ENCODE measurements around the gene ROPN1L. TPM values are rescaled to one million over a fixed set of nuclear protein-coding genes. Genes with fewer than 3 reads are reported as not detected.
A peak's percentile ranks its signal among the peaks of the same experiment; 100 is the strongest.

Gene ROPN1L
- total and polyA plus RNA-seq, 2 of the 13 experiments (the other 11 are each of a cell fraction or from before 2014, with no cell fraction given): not detected

GRCh38 chr5:10441083-10441991 lies at the start of gene ROPN1L (continued):
- no peak for TF ChIP-seq ZNF275 (CRISPR knock-in tag; IDR thresholded peaks at IDR 0.05; ENCODE audit: borderline replicate concordance)
- peak; percentile 97 for TF ChIP-seq SAP130 (CRISPR knock-in tag; IDR thresholded peaks at IDR 0.05; ENCODE audit: low read depth)
- TF ChIP-seq SALL1 (CRISPR knock-in tag; IDR thresholded peaks at IDR 0.05): peak; percentile 68
- TF ChIP-seq ARID2 (CRISPR knock-in tag; IDR thresholded peaks at IDR 0.05; ENCODE audit: borderline replicate concordance): 0 out of 2 replicates have a peak, but pooled peaks have one; percentile 16
- no peak for TF ChIP-seq ZNF382 (CRISPR knock-in tag; IDR thresholded peaks at IDR 0.05; ENCODE audit: borderline replicate concordance)
- TF ChIP-seq ZNF260 (CRISPR knock-in tag; IDR thresholded peaks at IDR 0.05; ENCODE audit: borderline replicate concordance, low read depth): no peak
- peak; percentile 75 for TF ChIP-seq AGO2 (optimal IDR thresholded peaks at IDR 0.05; ENCODE audit: low read depth, low read length)
- no peak for TF ChIP-seq RBM39 (IDR thresholded peaks at IDR 0.05; ENCODE audit: low read depth, low read length, poor library complexity, severe bottlenecking)
- no peak for TF ChIP-seq SKI (IDR thresholded peaks at IDR 0.05; ENCODE audit: partially characterized antibody)
- TF ChIP-seq DMTF1 (CRISPR knock-in tag; IDR thresholded peaks at IDR 0.05): no peak
- no peak for TF ChIP-seq ZNF75D (CRISPR knock-in tag; IDR thresholded peaks at IDR 0.05; ENCODE audit: borderline replicate concordance)
- TF ChIP-seq JUND (CRISPR knock-in tag; IDR thresholded peaks at IDR 0.05): no peak
- no peak for TF ChIP-seq MTF2 (CRISPR knock-in tag; IDR thresholded peaks at IDR 0.05; ENCODE audit: borderline replicate concordance)
- no peak for TF ChIP-seq ZNF704 (CRISPR knock-in tag; IDR thresholded peaks at IDR 0.05; ENCODE audit: borderline replicate concordance)
- TF ChIP-seq ZXDC (CRISPR knock-in tag; IDR thresholded peaks at IDR 0.05): no peak
- TF ChIP-seq LBX2 (CRISPR knock-in tag; IDR thresholded peaks at IDR 0.05; ENCODE audit: borderline replicate concordance): no peak
- 0 out of 2 replicates have a peak, but pooled peaks have one; percentile 28 for TF ChIP-seq NAIF1 (CRISPR knock-in tag; IDR thresholded peaks at IDR 0.05; ENCODE audit: borderline replicate concordance)
